NOMO-1 treated with dmso at 0.1 percent for 144 hours (cell line): ENCODE results near the gene KCP.
"Not testable (repeated sequence)": the region's sequence is repeated elsewhere in the genome, so short reads cannot be mapped to it uniquely, and the experiment has no call there.

Experiments used
- DNase-seq: peaks from one replicate; lab custom pipeline; 2025; ENCODE audit not compliant: unreplicated experiment; lab: John Stamatoyannopoulos, UW

Gene KCP

GRCh38 chr7:128910569-128910945 lies at the start of gene KCP:
TSS of gene KCP (minus strand) at chr7:128910709. CDS start at chr7:128910676, 33 bp downstream.
- DNase-seq = no peak

GRCh38 chr7:128959296-128959695 lies 48.8 kb upstream of the KCP start:
- DNase-seq = no peak

- DNase-seq = no peak
Measured at GRCh38 chr7:128955981-128956380, 45.5 kb upstream of the KCP start.

- DNase-seq = no peak
Measured at GRCh38 chr7:128954830-128955802, 44.6 kb upstream of the KCP start.

GRCh38 chr7:128954150-128954549 lies 43.6 kb upstream of the KCP start:
- no peak for DNase-seq

GRCh38 chr7:128951296-128951695 lies 40.8 kb upstream of the KCP start:
- no peak for DNase-seq

- peak; percentile 37 for DNase-seq
Measured at GRCh38 chr7:128948976-128949760, 38.7 kb upstream of the KCP start.

- peak; percentile 38 for DNase-seq
Measured at GRCh38 chr7:128948312-128948973, 37.9 kb upstream of the KCP start.

- no peak for DNase-seq
Measured at GRCh38 chr7:128947854-128948253, 37.3 kb upstream of the KCP start.

- no peak for DNase-seq
Measured at GRCh38 chr7:128946936-128947830, 36.7 kb upstream of the KCP start.

GRCh38 chr7:128945668-128946366 lies 35.3 kb upstream of the KCP start:
- DNase-seq = no peak

GRCh38 chr7:128944487-128945236 lies 34.2 kb upstream of the KCP start:
- DNase-seq = no peak

- not testable (repeated sequence) for DNase-seq
Measured at GRCh38 chr7:128943251-128943650, 32.7 kb upstream of the KCP start.

- DNase-seq = no peak
Measured at GRCh38 chr7:128941946-128942526, 31.5 kb upstream of the KCP start.

GRCh38 chr7:128941323-128941890 lies 30.9 kb upstream of the KCP start:
- DNase-seq = no peak

- peak; percentile 75 for DNase-seq
Measured at GRCh38 chr7:128940494-128941322, 30.2 kb upstream of the KCP start.

GRCh38 chr7:128939861-128940410 lies 29.4 kb upstream of the KCP start:
- DNase-seq = no peak
